HAP-1 (cell line): ENCODE results near the gene KCTD1.
A peak's percentile ranks its signal among the peaks of the same experiment; 100 is the strongest.

Experiments used
- DNase-seq, 2 experiments: peaks; one replicate each; pipeline ENCODE4 v3.0.0-alpha.2; 2016 to 2020; ENCODE audit warnings: low spot score in 2 of 2
- H3K27me3 ChIP-seq: fragments of 250-450 bp; sonication (Bioruptor Pico); 2 replicates; pipeline ENCODE4 v1.5.1; 2020; ENCODE audit warnings: low read depth, mild to moderate bottlenecking, moderate library complexity
- H3K36me3 ChIP-seq: fragments of 250-450 bp; sonication (Bioruptor Pico); replicated peaks from 2 replicates; pipeline ENCODE4 v1.5.1; 2020; ENCODE audit warnings: mild to moderate bottlenecking
- H3K4me1 ChIP-seq: fragments of 250-450 bp; sonication (Bioruptor Pico); 2 replicates; pipeline ENCODE4 v1.5.1; 2020; ENCODE audit warnings: mild to moderate bottlenecking
- H3K4me3 ChIP-seq: fragments of 250-450 bp; sonication (Bioruptor Pico); 2 replicates; pipeline ENCODE4 v1.5.1; 2020; ENCODE audit warnings: mild to moderate bottlenecking, moderate library complexity
- H3K9me3 ChIP-seq: fragments of 250-450 bp; sonication (Bioruptor Pico); 2 replicates; pipeline ENCODE4 v1.5.1; 2020; ENCODE audit warnings: mild to moderate bottlenecking, moderate library complexity
- in situ Hi-C: fragments of 300-500 bp; cut with MboI; formaldehyde crosslinking; loops from 3 replicates; pipeline ENCODE4 v1.14.3; 2020; ENCODE audit warnings: low sequenced_read_pairs, inconsistent platforms, mixed read lengths

Gene KCTD1

DNA sequence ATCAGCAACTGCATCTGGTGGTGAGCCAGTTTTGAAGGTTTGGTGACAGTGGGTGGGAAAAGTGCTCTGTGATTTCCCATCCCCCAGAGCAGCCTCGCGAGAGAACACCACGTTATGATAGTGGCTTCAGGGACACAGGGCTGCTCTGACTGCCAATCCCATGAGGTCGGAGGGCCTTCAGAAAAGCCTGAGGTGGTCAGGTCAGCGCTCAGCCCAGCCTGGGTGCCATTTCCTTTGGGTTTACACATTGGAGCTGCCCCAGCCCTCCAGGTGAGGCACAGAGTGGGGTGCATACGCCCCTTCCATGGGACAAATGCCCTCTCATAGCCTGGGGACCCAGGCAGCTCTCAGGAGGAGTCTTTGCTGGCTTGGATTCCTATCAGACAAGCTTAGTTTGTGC is 126.8 kb downstream of the KCTD1 start:
- Histone ChIP-seq H3K4me3 (no peak overlapping the region), H3K9me3 (no peaks in the 10 kb centered on the region), H3K4me1 (peaks cover 7% of the 10 kb centered on the region), H3K27me3 (no peaks in the 10 kb centered on the region), H3K36me3 (no peaks in the 10 kb centered on the region)
- in situ Hi-C loops = no loop called here
- no peak for DNase-seq

DNA sequence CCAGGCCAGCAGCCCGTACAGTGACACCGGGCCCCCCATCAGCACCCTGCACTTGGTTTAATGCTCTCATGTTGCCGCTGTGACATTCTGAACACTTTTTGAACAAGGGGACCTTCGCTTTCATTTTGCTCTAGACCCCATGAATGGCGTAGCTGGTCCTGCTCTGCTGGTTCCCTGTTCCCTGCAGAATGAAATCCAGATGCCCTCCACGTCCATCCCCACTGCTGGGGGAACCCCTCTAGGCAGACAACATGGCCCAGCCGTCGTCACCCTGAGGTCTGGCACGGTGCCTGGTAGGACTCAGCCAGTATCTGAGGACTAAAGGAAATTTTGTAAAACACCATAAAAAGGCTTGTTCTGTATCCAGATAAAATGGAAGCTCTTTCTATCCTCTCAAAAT is 128.6 kb downstream of the KCTD1 start:
- no peak for DNase-seq
- Histone ChIP-seq H3K27me3 (no peaks in the 10 kb centered on the region), H3K4me1 (peaks cover 23% of the 10 kb centered on the region), H3K4me3 (no peak overlapping the region), H3K9me3 (no peaks in the 10 kb centered on the region), H3K36me3 (no peaks in the 10 kb centered on the region)
- in situ Hi-C loops = no loop called here

DNA sequence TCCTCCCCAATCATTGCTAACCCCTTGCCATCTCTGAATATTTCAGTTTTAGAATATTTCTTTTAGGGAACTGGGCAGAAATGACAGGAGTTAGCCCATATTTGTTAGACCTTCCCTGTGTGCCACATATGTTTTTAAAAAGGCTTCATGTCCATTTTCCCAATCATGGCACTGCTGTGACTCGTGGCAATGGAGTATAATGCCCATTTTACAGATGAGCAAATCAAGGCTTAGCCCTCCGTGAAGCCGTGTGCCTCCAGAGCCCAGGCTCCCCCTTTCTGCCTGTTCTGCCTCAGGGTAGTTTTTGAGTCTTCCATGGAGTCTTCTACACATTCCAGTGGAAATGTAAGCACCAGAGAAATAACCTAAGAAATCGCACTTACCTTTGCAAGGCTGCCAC is 130.1 kb downstream of the KCTD1 start:
- H3K4me3 ChIP-seq = no peak overlapping the region
- in situ Hi-C loops = no loop called here
- no peaks in the 10 kb centered on the region for H3K9me3 ChIP-seq

DNA sequence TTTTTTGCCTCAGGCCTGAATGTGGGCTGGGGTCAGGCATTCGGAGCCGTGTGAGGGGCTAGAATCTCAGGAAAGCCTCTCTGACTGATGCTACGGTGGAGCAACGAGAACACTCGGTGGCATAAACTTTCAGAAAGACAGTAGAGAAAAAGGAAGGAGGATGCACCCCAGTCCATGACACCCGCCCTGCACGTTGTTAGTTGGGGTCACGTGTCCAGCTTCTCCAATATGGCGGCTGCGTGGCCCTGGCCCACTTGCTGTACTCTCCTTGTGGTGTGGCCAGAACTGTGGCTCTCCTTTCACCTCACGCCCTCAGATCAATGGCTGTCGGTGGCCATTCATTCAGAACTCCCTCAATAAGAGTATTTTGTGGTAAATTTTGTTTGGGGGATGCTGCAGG is 131.2 kb downstream of the KCTD1 start:
- in situ Hi-C loops = no loop called here
- Histone ChIP-seq H3K27me3 (no peaks in the 10 kb centered on the region), H3K4me1 (peaks cover 25% of the 10 kb centered on the region), H3K9me3 (no peaks in the 10 kb centered on the region), H3K36me3 (no peaks in the 10 kb centered on the region), H3K4me3 (no peak overlapping the region)
- peak in 1 of 2 experiments; percentile 23 for DNase-seq

More for the DNA sequence above, 130.1 kb downstream of the KCTD1 start:
- H3K27me3 ChIP-seq = no peaks in the 10 kb centered on the region
- DNase-seq = no peak
- no peaks in the 10 kb centered on the region for H3K36me3 ChIP-seq
- peaks cover 25% of the 10 kb centered on the region for H3K4me1 ChIP-seq

- in situ Hi-C loops = no loop called here
- no peaks in the 10 kb centered on the region for H3K36me3 ChIP-seq
- H3K4me3 ChIP-seq = no peak overlapping the region
- H3K4me1 ChIP-seq = peaks cover 25% of the 10 kb centered on the region
- peak; percentile 84 to 95 for DNase-seq
- H3K9me3 ChIP-seq = no peaks in the 10 kb centered on the region
- H3K27me3 ChIP-seq = no peaks in the 10 kb centered on the region
Observed at GRCh38 chr18:26416652-26417150, 131.7 kb downstream of the KCTD1 start.

GRCh38 chr18:26415631-26416030 is 132.7 kb downstream of the KCTD1 start:
- peaks cover 25% of the 10 kb centered on the region for H3K4me1 ChIP-seq
- no peaks in the 10 kb centered on the region for H3K36me3 ChIP-seq
- no peaks in the 10 kb centered on the region for H3K9me3 ChIP-seq
- peak in 1 of 2 experiments; percentile 18 for DNase-seq
- H3K27me3 ChIP-seq = no peaks in the 10 kb centered on the region
- in situ Hi-C loops = no loop called here
- H3K4me3 ChIP-seq = no peak overlapping the region

- no peaks in the 10 kb centered on the region for H3K36me3 ChIP-seq
- no peaks in the 10 kb centered on the region for H3K27me3 ChIP-seq
- peak; percentile 22 to 96 for DNase-seq
- peaks cover 25% of the 10 kb centered on the region for H3K4me1 ChIP-seq
- in situ Hi-C loops = no loop called here
- no peak overlapping the region for H3K4me3 ChIP-seq
- no peaks in the 10 kb centered on the region for H3K9me3 ChIP-seq
Observed at GRCh38 chr18:26414901-26415440, 133.4 kb downstream of the KCTD1 start.

- H3K36me3 ChIP-seq = no peaks in the 10 kb centered on the region
- DNase-seq = no peak
- H3K9me3 ChIP-seq = no peaks in the 10 kb centered on the region
- peaks cover 8% of the 10 kb centered on the region; the same call in 1 of the 2 replicates for H3K4me1 ChIP-seq
- in situ Hi-C loops = no loop called here
- H3K4me3 ChIP-seq = no peak overlapping the region
- H3K27me3 ChIP-seq = no peaks in the 10 kb centered on the region
Observed at GRCh38 chr18:26409091-26409490, 139.3 kb downstream of the KCTD1 start.

DNA sequence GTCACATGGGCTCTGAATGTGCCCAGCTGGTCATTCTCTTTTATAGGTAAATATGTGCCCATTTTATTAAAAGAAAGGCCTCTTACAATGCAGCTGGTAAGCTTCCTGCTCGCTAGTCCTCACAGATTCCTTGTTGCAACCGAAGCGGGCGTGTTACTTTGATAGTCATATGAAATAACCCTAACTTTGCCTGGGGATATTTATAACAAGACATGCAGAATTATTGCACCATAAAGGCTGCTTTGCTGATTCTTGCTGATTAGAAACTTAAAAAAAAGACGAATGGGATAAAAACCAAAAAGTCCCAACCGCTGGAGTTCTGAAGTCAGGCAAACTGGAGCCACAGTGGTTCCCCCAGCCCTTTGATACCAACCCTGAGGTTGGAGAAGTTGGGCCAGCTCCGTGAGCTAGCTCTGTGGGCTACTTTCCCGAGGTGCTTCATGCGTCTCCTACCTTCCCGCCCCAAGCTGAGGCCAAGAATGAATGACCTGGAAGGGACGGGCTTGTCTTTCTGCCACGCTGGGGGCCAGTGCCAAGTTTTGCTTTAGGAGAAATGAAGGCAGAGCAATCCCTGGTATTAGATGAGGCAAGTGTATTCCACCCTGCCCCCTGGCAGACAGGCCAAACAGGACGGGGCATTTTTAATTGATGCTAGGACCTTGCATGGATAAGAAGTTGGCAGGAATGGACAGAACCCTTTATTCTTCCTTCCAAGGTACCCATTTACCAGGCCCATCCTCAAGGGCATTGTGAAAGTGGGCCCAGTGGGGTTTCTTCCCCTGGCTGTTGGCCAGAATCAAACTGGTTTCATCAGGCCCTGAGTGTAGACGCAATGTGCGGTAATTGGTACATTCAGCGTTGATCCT is 140.4 kb downstream of the KCTD1 start:
- peaks cover 8% of the 10 kb centered on the region; the same call in 1 of the 2 replicates for H3K4me1 ChIP-seq
- in situ Hi-C loops = no loop called here
- H3K36me3 ChIP-seq = no peaks in the 10 kb centered on the region
- no peaks in the 10 kb centered on the region for H3K27me3 ChIP-seq
- H3K4me3 ChIP-seq = no peak overlapping the region
- H3K9me3 ChIP-seq = no peaks in the 10 kb centered on the region
- no peak for DNase-seq

GRCh38 chr18:26406854-26407517 is 141.4 kb downstream of the KCTD1 start:
- H3K9me3 ChIP-seq = no peaks in the 10 kb centered on the region
- no peak overlapping the region for H3K4me3 ChIP-seq
- in situ Hi-C loops = no loop called here
- no peak for DNase-seq
- no peaks in the 10 kb centered on the region for H3K27me3 ChIP-seq
- H3K36me3 ChIP-seq = no peaks in the 10 kb centered on the region
- H3K4me1 ChIP-seq = peaks cover 8% of the 10 kb centered on the region; the same call in 1 of the 2 replicates

DNA sequence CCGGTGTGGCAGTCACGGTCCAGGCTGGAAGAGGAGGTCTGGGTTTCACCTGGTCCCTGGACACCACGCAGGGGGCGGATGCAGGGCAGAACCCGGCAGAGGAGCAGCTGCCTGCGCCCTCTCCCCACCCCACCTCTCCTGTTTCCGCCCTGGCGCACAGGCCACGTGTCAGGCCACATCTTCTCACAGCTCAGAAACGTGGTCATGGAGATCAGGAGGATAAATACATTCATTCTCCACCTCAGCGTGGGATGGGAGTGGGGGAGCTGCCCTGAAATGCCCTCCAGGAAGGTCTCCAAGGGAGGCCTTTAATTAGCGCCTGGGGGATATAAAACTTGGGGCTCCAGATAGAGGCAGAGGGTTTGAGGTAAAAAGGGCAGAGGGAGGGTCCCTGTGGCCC is 142.0 kb downstream of the KCTD1 start:
- no peak for DNase-seq
- no peaks in the 10 kb centered on the region for H3K9me3 ChIP-seq
- H3K4me3 ChIP-seq = no peak overlapping the region
- peaks cover 8% of the 10 kb centered on the region; the same call in 1 of the 2 replicates for H3K4me1 ChIP-seq
- in situ Hi-C loops = no loop called here
- no peaks in the 10 kb centered on the region for H3K36me3 ChIP-seq
- no peaks in the 10 kb centered on the region for H3K27me3 ChIP-seq

- Histone ChIP-seq H3K4me3 (no peak overlapping the region), H3K4me1 (peaks cover 8% of the 10 kb centered on the region; the same call in 1 of the 2 replicates), H3K9me3 (no peaks in the 10 kb centered on the region), H3K27me3 (no peaks in the 10 kb centered on the region), H3K36me3 (no peaks in the 10 kb centered on the region)
- DNase-seq = peak in 1 of 2 experiments; percentile 47
- in situ Hi-C loops = no loop called here
Observed at GRCh38 chr18:26405190-26405801, 143.1 kb downstream of the KCTD1 start.
